IMR-90 (cell line): ENCODE data around the gene GPR161. TPM values are rescaled to one million over a fixed set of nuclear protein-coding genes. Genes with fewer than 3 reads are reported as not detected.

Experiments used
- ATAC-seq: fragments of 200-7000 bp; cut with Tn5 transposase; 2 replicates; pipeline ENCODE4 v1.9.1; 2020; ENCODE audit warnings: low read depth, mild to moderate bottlenecking, moderate library complexity
- BruUV-seq: library from RNA; stranded (reverse); fragments of 400-500 nt; replicated peaks from 2 replicates; lab custom pipeline; 2021; lab: Mats Ljungman, UMichigan
- CTCF ChIA-PET: fragments of 300-600 bp; formaldehyde crosslinking; extraction: SDS; loops from one replicate; lab custom pipeline; 2021; ENCODE audit warnings: antibody characterized with exemption; lab: Yijun Ruan, JAX
- POLR2A ChIA-PET: fragments of 300-600 bp; sonication (Branson Sonifier 250); formaldehyde crosslinking; loops from one replicate; lab custom pipeline; 2022; ENCODE audit warnings: antibody characterized with exemption; ENCODE audit not compliant: unreplicated experiment; lab: Charles Lee
- DNase-seq: peaks from one replicate; pipeline ENCODE4 v3.0.0; 2013
- H2AFZ ChIP-seq: replicated peaks from 2 replicates; pipeline ENCODE3; 2013; ENCODE audit warnings: low read length, mild to moderate bottlenecking; ENCODE audit not compliant: poor library complexity
- H2AK5ac ChIP-seq: 2 replicates; pipeline ENCODE4 v1.6.1; 2013; ENCODE audit warnings: low read depth, low read length, inconsistent platforms
- H2AK9ac ChIP-seq: replicated peaks from 2 replicates; pipeline ENCODE3; 2013; ENCODE audit warnings: mild to moderate bottlenecking, low read depth, low read length, moderate library complexity; ENCODE audit not compliant: poor library complexity
- H2BK120ac ChIP-seq: 2 replicates; pipeline ENCODE4 v1.6.1; 2013; ENCODE audit warnings: low read depth, low read length, inconsistent platforms
- H2BK15ac ChIP-seq: 3 replicates; pipeline ENCODE4 v1.6.1; 2013; ENCODE audit warnings: low read depth, low read length, inconsistent platforms
- H2BK20ac ChIP-seq: 2 replicates; pipeline ENCODE4 v1.6.1; 2013; ENCODE audit warnings: low read depth, mild to moderate bottlenecking, inconsistent platforms, low read length, moderate library complexity
- H2BK5ac ChIP-seq: 2 replicates; pipeline ENCODE4 v1.6.1; 2013; ENCODE audit warnings: mild to moderate bottlenecking, low read depth, low read length, inconsistent platforms; ENCODE audit not compliant: poor library complexity, severe bottlenecking
- H3K14ac ChIP-seq: replicated peaks from 2 replicates; pipeline ENCODE4 v1.6.1; 2013; ENCODE audit warnings: low read depth, low read length, inconsistent platforms
- H3K18ac ChIP-seq: 2 replicates; pipeline ENCODE4 v1.6.1; 2013; ENCODE audit warnings: low read depth, low read length, control low read depth
- H3K23ac ChIP-seq: 2 replicates; pipeline ENCODE4 v1.6.1; 2013; ENCODE audit warnings: low read depth, low read length, inconsistent platforms
- H3K27ac ChIP-seq: 2 replicates; pipeline ENCODE4 v1.5.1; 2013; ENCODE audit warnings: mild to moderate bottlenecking, control low read depth, low read length; ENCODE audit not compliant: insufficient read depth
- H3K27me3 ChIP-seq: 2 replicates; pipeline ENCODE4 v1.6.1; 2013; ENCODE audit warnings: low read length; ENCODE audit not compliant: control insufficient read depth, insufficient read depth
- H3K36me3 ChIP-seq: 2 replicates; pipeline ENCODE4 v1.6.1; 2013; ENCODE audit warnings: low read length, mixed read lengths; ENCODE audit not compliant: control insufficient read depth, insufficient read depth
- H3K4ac ChIP-seq: 2 replicates; pipeline ENCODE4 v1.6.1; 2013; ENCODE audit warnings: low read depth, low read length, inconsistent platforms
- H3K4me1 ChIP-seq: 2 replicates; pipeline ENCODE4 v1.6.1; 2013; ENCODE audit warnings: low read length, mixed read lengths; ENCODE audit not compliant: control insufficient read depth, insufficient read depth
- H3K4me2 ChIP-seq: 2 replicates; pipeline ENCODE4 v1.6.1; 2013; ENCODE audit warnings: low read depth, mild to moderate bottlenecking, control low read depth, low read length, moderate library complexity
- H3K4me3 ChIP-seq: 2 replicates; pipeline ENCODE4 v1.5.1; 2013; ENCODE audit warnings: low read depth, mild to moderate bottlenecking, control low read depth, low read length, moderate library complexity; ENCODE audit not compliant: insufficient read depth
- H3K56ac ChIP-seq: 2 replicates; pipeline ENCODE4 v1.6.1; 2013; ENCODE audit warnings: low read length, inconsistent platforms; ENCODE audit not compliant: insufficient read depth; ENCODE audit errors: extremely low read depth
- H3K79me1 ChIP-seq, 2 experiments: 2 replicates each; pipeline ENCODE4 v1.6.1; 2013; ENCODE audit warnings: low read length in 2 of 2, inconsistent platforms in 1 of 2, low read depth in 1 of 2
- H3K9ac ChIP-seq: 2 replicates; pipeline ENCODE4 v1.6.1; 2013; ENCODE audit warnings: low read depth, low read length, control low read depth
- H3K9me1 ChIP-seq: 2 replicates; pipeline ENCODE4 v1.6.1; 2013; ENCODE audit warnings: low read length, inconsistent platforms; ENCODE audit not compliant: insufficient read depth
- H3K9me3 ChIP-seq: 2 replicates; pipeline ENCODE4 v1.6.1; 2013; ENCODE audit warnings: low read length; ENCODE audit not compliant: control insufficient read depth, insufficient read depth
- H4K20me1 ChIP-seq: 2 replicates; pipeline ENCODE4 v1.6.1; 2013; ENCODE audit warnings: low read length, inconsistent platforms; ENCODE audit not compliant: insufficient read depth
- H4K5ac ChIP-seq: 2 replicates; pipeline ENCODE4 v1.6.1; 2013; ENCODE audit warnings: mild to moderate bottlenecking, low read depth, low read length, control low read depth
- H4K8ac ChIP-seq, 2 experiments: 2 replicates each; pipeline ENCODE4 v1.6.1; 2013; ENCODE audit warnings: low read depth in 2 of 2, low read length in 2 of 2, control low read depth in 1 of 2, inconsistent platforms in 1 of 2
- H4K91ac ChIP-seq: 2 replicates; pipeline ENCODE4 v1.6.1; 2013; ENCODE audit warnings: low read depth, low read length, inconsistent platforms; ENCODE audit not compliant: insufficient read depth
- BHLHE40 ChIP-seq: fragments of 150-350 bp; IDR thresholded peaks from 2 replicates; pipeline ENCODE4 v1.6.1; 2016; ENCODE audit warnings: mild to moderate bottlenecking, low read depth, low read length
- CEBPB ChIP-seq: IDR thresholded peaks from 2 replicates; pipeline ENCODE4 v1.6.1; 2012; ENCODE audit warnings: low read depth, low read length, improper control_type of control experiment
- ELK1 ChIP-seq: fragments of 150-350 bp; IDR thresholded peaks from 2 replicates; pipeline ENCODE4 v1.6.1; 2016; ENCODE audit warnings: low read depth, mild to moderate bottlenecking, low read length, moderate library complexity, borderline replicate concordance
- MAFK ChIP-seq: IDR thresholded peaks from 2 replicates; pipeline ENCODE4 v1.6.1; 2012; ENCODE audit warnings: low read depth, low read length, improper control_type of control experiment
- MAZ ChIP-seq: IDR thresholded peaks from 2 replicates; pipeline ENCODE4 v1.6.1; 2012; ENCODE audit warnings: low read depth, mild to moderate bottlenecking, low read length, improper control_type of control experiment, moderate library complexity, borderline replicate concordance
- MXI1 ChIP-seq: IDR thresholded peaks from 2 replicates; pipeline ENCODE4 v1.6.1; 2012; ENCODE audit warnings: low read depth, mild to moderate bottlenecking, low read length, moderate library complexity, borderline replicate concordance
- POLR2A ChIP-seq: IDR thresholded peaks from 2 replicates; pipeline ENCODE4 v1.6.1; 2012; ENCODE audit warnings: mild to moderate bottlenecking, low read depth, low read length
- RAD21 ChIP-seq: IDR thresholded peaks from 2 replicates; pipeline ENCODE4 v1.6.1; 2012; ENCODE audit warnings: low read length, improper control_type of control experiment
- RCOR1 ChIP-seq: IDR thresholded peaks from 2 replicates; pipeline ENCODE4 v1.6.1; 2012; ENCODE audit warnings: mild to moderate bottlenecking, low read length, improper control_type of control experiment; ENCODE audit not compliant: insufficient replicate concordance
- RFX5 ChIP-seq: IDR thresholded peaks from 2 replicates; pipeline ENCODE4 v1.8.0; 2012; ENCODE audit warnings: low read depth, mild to moderate bottlenecking, low read length, moderate library complexity
- USF2 ChIP-seq: fragments of 150-350 bp; IDR thresholded peaks from 2 replicates; pipeline ENCODE4 v1.6.1; 2017; ENCODE audit warnings: mild to moderate bottlenecking, antibody characterized with exemption, low read length, low read depth
- WGBS, 2 experiments: methylation state at CpG; one replicate each; pipeline versions ENCODE4 v1.1.5 to v1.1.7; 2013; ENCODE audit warnings: missing lambda C conversion rate in 2 of 2; ENCODE audit not compliant: insufficient read length in 1 of 2; ENCODE audit errors: extremely low coverage in 2 of 2; 5-methylcytosine and 5-hydroxymethylcytosine counted together
- dilution Hi-C: fragments of 300-500 bp; cut with HindIII; formaldehyde crosslinking; loops from one replicate; pipeline ENCODE4 v1.14.3; 2018; ENCODE audit warnings: low sequenced_read_pairs; ENCODE audit not compliant: unreplicated experiment
- in situ Hi-C: fragments of 300-500 bp; cut with MboI; formaldehyde crosslinking; loops from 3 replicates; pipeline ENCODE4 v1.14.3; 2019; ENCODE audit warnings: low sequenced_read_pairs, inconsistent platforms, mixed read lengths
- intact Hi-C: fragments of 100-400 bp; cut with micrococcal nuclease; formaldehyde crosslinking; loops from 2 replicates; pipeline ENCODE4 v1.10.0; 2022
- polyA plus RNA-seq, 3 experiments: library from polyadenylated mRNA; depleted of rRNA; stranded (reverse); fragments of >200 nt; gene quantifications; 2 replicates each; pipeline ENCODE4 v1.2.3, GENCODE V29; 2012; ENCODE audit warnings: low replicate concordance in 1 of 3
- total RNA-seq: library from RNA; depleted of rRNA; stranded (reverse); fragments of >200 nt; gene quantifications from 2 replicates; pipeline ENCODE4 v1.2.3, GENCODE V29; 2012

GPR161 gene
- total and polyA plus RNA-seq, 2 of the 4 experiments (the other 2 are of a cell fraction), result 12.5 to 13.3 TPM

- ATAC-seq, result no peak
- Histone ChIP-seq H3K36me3 (peaks cover 5% of the 10 kb centered on the region), H4K20me1 (no peaks in the 10 kb centered on the region), H3K23ac (no peak overlapping the region), H2AK9ac (no peak overlapping the region), H3K9me3 (no peaks in the 10 kb centered on the region), H3K18ac (no peak overlapping the region), H3K56ac (no peak overlapping the region), H2BK15ac (no peak overlapping the region), H3K4ac (no peak overlapping the region), H3K27me3 (no peaks in the 10 kb centered on the region), H2BK120ac (no peak overlapping the region), H3K4me1 (no peaks in the 10 kb centered on the region), H3K4me3 (no peak overlapping the region), H2AK5ac (no peak overlapping the region), H3K14ac (no peak overlapping the region), H3K79me1 (peaks cover 6 to 10% of the 10 kb centered on the region in 2 experiments; a peak in 2 of 4 replicates), H4K8ac (no peak overlapping the region), H2BK5ac (no peak overlapping the region), H4K5ac (no peak overlapping the region), H3K9me1 (no peaks in the 10 kb centered on the region), H2BK20ac (no peak overlapping the region), H4K91ac (no peak overlapping the region), H3K27ac (no peak overlapping the region), H3K9ac (no peak overlapping the region), H3K4me2 (no peak overlapping the region), H2AFZ (no peak overlapping the region)
- dilution Hi-C loops (no loop called here), intact Hi-C loops (loop anchor here (5.0 kb wide), 1 partner anchor 36 kb away; no protein-coding TSS in a partner anchor), in situ Hi-C loops (no loop called here)
- POLR2A ChIA-PET, result no interaction called here
- no peak for TF ChIP-seq MXI1
- TF ChIP-seq RCOR1, result no peak
- TF ChIP-seq BHLHE40, result no peak
- no peak for TF ChIP-seq RAD21
- no peak for TF ChIP-seq MAFK
- TF ChIP-seq USF2, result no peak
- TF ChIP-seq RFX5, result no peak
- no peak for TF ChIP-seq ELK1
- TF ChIP-seq MAZ, result no peak
- TF ChIP-seq CEBPB, result no peak
- TF ChIP-seq POLR2A, result no peak
- CTCF ChIA-PET, result interaction anchor here (1.4 kb wide), 1 partner anchor 22 kb away, joined by 4 read pairs; no protein-coding TSS in a partner anchor
- DNase-seq, result no peak
- WGBS, 2 experiments, result no CpG with 5 or more reads among the region's 4 CpGs
- BruUV-seq, result no TSS peak
Measured at GRCh38 chr1:168031627-168032026, 105.1 kb downstream of the GPR161 start.
